ENCODE measurements around the gene CAMK1G. TPM values are rescaled to one million over a fixed set of nuclear protein-coding genes. Genes with fewer than 3 reads are reported as not detected.

CAMK1G gene
- total and polyA plus RNA-seq, 10 of the 15 experiments (the other 5 are each of a cell fraction or from before 2014, with no cell fraction given) = 0.18 to 0.20 TPM; not detected in 8

GRCh38 chr1:209614151-209614420, 30.6 kb downstream of the CAMK1G start:
- no peaks in the 10 kb centered on the region for H4K20me1 ChIP-seq (ENCODE audit: control insufficient read depth, insufficient read depth)
- FAIRE-seq (no peak), ATAC-seq (no peak), DNase-seq (ENCODE audit: low read depth, low spot score) (no peak)
- SMC1A ChIA-PET (ENCODE audit: uncharacterized antibody, unreplicated experiment) = no interaction called here
- no TSS peak for BruUV-seq (replicated peaks)
- POLR2A ChIA-PET = no interaction called here
- no peaks in the 10 kb centered on the region for H3K4me1 ChIP-seq (ENCODE audit: control insufficient read depth, insufficient read depth, low read length)
- H3K4me2 ChIP-seq (ENCODE audit: control insufficient read depth, insufficient read depth) = no peak overlapping the region
- WGBS (ENCODE audit: insufficient coverage, insufficient replicate concordance, low lambda C conversion rate, missing lambda C conversion rate) = 2% methylated on average over 5 of the region's 5 CpGs
- no peak overlapping the region for H3K27ac ChIP-seq (ENCODE audit: control insufficient read depth, insufficient read depth)
- CTCF ChIA-PET = interaction anchor here (1.1 to 2.6 kb wide), 4 partner anchors 13 to 74 kb away, joined by 3 to 16 read pairs (median 4); no protein-coding TSS in a partner anchor
- TF ChIP-seq, protein P1, sequence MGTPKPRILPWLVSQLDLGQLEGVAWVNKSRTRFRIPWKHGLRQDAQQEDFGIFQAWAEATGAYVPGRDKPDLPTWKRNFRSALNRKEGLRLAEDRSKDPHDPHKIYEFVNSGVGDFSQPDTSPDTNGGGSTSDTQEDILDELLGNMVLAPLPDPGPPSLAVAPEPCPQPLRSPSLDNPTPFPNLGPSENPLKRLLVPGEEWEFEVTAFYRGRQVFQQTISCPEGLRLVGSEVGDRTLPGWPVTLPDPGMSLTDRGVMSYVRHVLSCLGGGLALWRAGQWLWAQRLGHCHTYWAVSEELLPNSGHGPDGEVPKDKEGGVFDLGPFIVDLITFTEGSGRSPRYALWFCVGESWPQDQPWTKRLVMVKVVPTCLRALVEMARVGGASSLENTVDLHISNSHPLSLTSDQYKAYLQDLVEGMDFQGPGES (IDR thresholded peaks at IDR 0.05) = no peak
- TF ChIP-seq MTA3 (IDR thresholded peaks at IDR 0.05; ENCODE audit: borderline replicate concordance, low read length) (no peak), MYC (IDR thresholded peaks at IDR 0.05; ENCODE audit: insufficient read depth, insufficient read length, insufficient replicate concordance, low read length, severe bottlenecking) (no peak), RAD21 (IDR thresholded peaks at IDR 0.05; ENCODE audit: insufficient read depth, low read depth, low read length) (no peak), CREM (IDR thresholded peaks at IDR 0.05; ENCODE audit: low read depth) (no peak), SIX5 (IDR thresholded peaks at IDR 0.05; ENCODE audit: low read depth, low read length, severe bottlenecking) (no peak), RELA (IDR thresholded peaks at IDR 0.05; ENCODE audit: borderline replicate concordance, partially characterized antibody) (no peak), DPF2 (IDR thresholded peaks at IDR 0.05) (no peak), USF1 (IDR thresholded peaks at IDR 0.05; ENCODE audit: borderline replicate concordance, extremely low read length, insufficient read depth, low read depth, low read length) (no peak), PAX8 (IDR thresholded peaks at IDR 0.05) (no peak), KDM1A (IDR thresholded peaks at IDR 0.05; ENCODE audit: borderline replicate concordance) (no peak)
- TF ChIP-seq, protein P2, sequence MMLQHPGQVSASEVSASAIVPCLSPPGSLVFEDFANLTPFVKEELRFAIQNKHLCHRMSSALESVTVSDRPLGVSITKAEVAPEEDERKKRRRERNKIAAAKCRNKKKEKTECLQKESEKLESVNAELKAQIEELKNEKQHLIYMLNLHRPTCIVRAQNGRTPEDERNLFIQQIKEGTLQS (IDR thresholded peaks at IDR 0.05; ENCODE audit: borderline replicate concordance, extremely low read depth, low read depth, low read length) = no peak
- RAD21 ChIA-PET (ENCODE audit: unreplicated experiment) = no interaction called here
- in situ Hi-C loops (cut with MboI) = no loop called here
- H3K9ac ChIP-seq (ENCODE audit: control insufficient read depth, insufficient read depth, low read length) = no peak overlapping the region
- no peaks in the 10 kb centered on the region for H3K79me2 ChIP-seq (ENCODE audit: control insufficient read depth, insufficient read depth, low read length)
- H3K9me3 ChIP-seq (replicated peaks; ENCODE audit: control insufficient read depth, insufficient read depth, low read length) = no peaks in the 10 kb centered on the region
- no peaks in the 10 kb centered on the region for H3K36me3 ChIP-seq (ENCODE audit: control insufficient read depth in 2 of 2, insufficient read depth in 2 of 2, low read length in 1 of 2)
- no peak overlapping the region for H2AFZ ChIP-seq (ENCODE audit: control insufficient read depth, low read depth, low read length)
- no peak overlapping the region for H3K4me3 ChIP-seq
- H3K27me3 ChIP-seq (replicated peaks in 1 of 2; ENCODE audit: control insufficient read depth in 2 of 2, insufficient read depth in 2 of 2, low read length in 1 of 2) = peaks cover 1 to 7% of the 10 kb centered on the region in 2 experiments; a peak in 3 of 4 replicates
- intact Hi-C loops (cut with micrococcal nuclease; ENCODE audit: unreplicated experiment) = no loop called here

All from GM12878 (cell line).